Measurements from ENCODE around the gene MBD3L4.
"Not testable (repeated sequence)": the region's sequence is repeated elsewhere in the genome, so short reads cannot be mapped to it uniquely, and the experiment has no call there.

- TF ChIP-seq OSR1 (CRISPR knock-in tag; IDR thresholded peaks at IDR 0.05); ZNF70 (CRISPR knock-in tag; IDR thresholded peaks at IDR 0.05); PPARA (CRISPR knock-in tag; IDR thresholded peaks at IDR 0.05; ENCODE audit: borderline replicate concordance); PATZ1 (CRISPR knock-in tag; IDR thresholded peaks at IDR 0.05; ENCODE audit: borderline replicate concordance); SNAI2 (CRISPR knock-in tag; IDR thresholded peaks at IDR 0.05): not testable (repeated sequence)
Observed at GRCh38 chr19:7041563-7041962, 1.6 kb upstream of the MBD3L4 start.

Measured in SK-N-SH treated with all-trans-retinoic acid at 6 μM for 48 hours (cell line).